ENCODE data around the gene PHYHD1. TPM values are rescaled to one million over a fixed set of nuclear protein-coding genes. Genes with fewer than 3 reads are reported as not detected.
A peak's percentile ranks its signal among the peaks of the same experiment; 100 is the strongest.

The PHYHD1 gene
- total and polyA plus RNA-seq, 2 of the 4 experiments (the other 2 are of a cell fraction), result 2.2 to 8.4 TPM

DNA sequence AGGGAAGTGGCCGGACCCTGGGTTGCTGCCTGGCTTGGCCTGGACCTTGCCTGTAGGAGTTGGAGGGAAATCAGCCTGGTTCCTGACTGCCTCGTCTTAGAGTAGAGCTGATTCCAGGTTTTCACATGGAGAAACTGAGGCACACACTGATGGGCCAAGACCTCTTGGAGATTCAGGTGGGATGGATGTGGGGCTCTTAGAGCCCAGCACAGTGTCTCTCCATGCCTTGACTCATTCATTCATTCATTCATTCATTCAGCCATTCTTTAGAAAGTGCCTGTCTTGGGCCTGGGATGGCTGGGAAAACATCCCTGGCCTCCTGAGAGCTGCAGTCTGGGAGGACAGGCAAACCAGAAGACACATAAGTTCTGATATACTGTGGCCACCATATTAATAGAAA, 36.6 kb upstream of the PHYHD1 start:
- H3K4me3 ChIP-seq (ENCODE audit: insufficient read depth, low read depth, low read length), result no peak overlapping the region

More for the DNA sequence above, 36.6 kb upstream of the PHYHD1 start:
- intact Hi-C loops (cut with micrococcal nuclease), result loop anchor here (5.0 kb wide), 1 partner anchor 63 kb away; the partner anchor contains the start of genes DOLK and NUP188
- Histone ChIP-seq H3K36me3 (ENCODE audit: control insufficient read depth, insufficient read depth, low read length) (peaks cover 32% of the 10 kb centered on the region), H2AFZ (replicated peaks; ENCODE audit: low read length, poor library complexity) (no peak overlapping the region), H4K91ac (ENCODE audit: insufficient read depth, low read depth, low read length) (no peak overlapping the region), H3K4me1 (ENCODE audit: control insufficient read depth, insufficient read depth, low read length) (peaks cover 19% of the 10 kb centered on the region), H2AK5ac (ENCODE audit: low read depth, low read length) (no peak overlapping the region), H3K14ac (replicated peaks; ENCODE audit: low read depth, low read length) (no peak overlapping the region), H2BK120ac (ENCODE audit: low read depth, low read length) (no peak overlapping the region), H3K23ac (ENCODE audit: low read depth, low read length) (peak overlapping the region; percentile 23; the same call in 1 of the 2 replicates), H2BK5ac (ENCODE audit: low read depth, low read length, poor library complexity, severe bottlenecking) (no peak overlapping the region), H3K9me1 (ENCODE audit: insufficient read depth, low read length) (peaks cover 33% of the 10 kb centered on the region), H3K4me2 (ENCODE audit: low read depth, low read length) (no peak overlapping the region), H2BK20ac (ENCODE audit: low read depth, low read length) (no peak overlapping the region), H2BK15ac (ENCODE audit: low read depth, low read length) (no peak overlapping the region), H2AK9ac (replicated peaks; ENCODE audit: low read depth, low read length, poor library complexity) (peak overlapping the region; percentile 67), H3K4ac (ENCODE audit: low read depth, low read length) (peak overlapping the region; percentile 61), H3K9ac (ENCODE audit: low read depth, low read length) (no peak overlapping the region), H4K5ac (ENCODE audit: low read depth, low read length) (no peak overlapping the region), H3K18ac (ENCODE audit: low read depth, low read length) (no peak overlapping the region), H3K79me1 (ENCODE audit: low read depth in 1 of 2, low read length in 2 of 2) (peaks cover 27 to 84% of the 10 kb centered on the region in 2 experiments), H3K56ac (ENCODE audit: extremely low read depth, insufficient read depth, low read length) (no peak overlapping the region), H3K27me3 (ENCODE audit: control insufficient read depth, insufficient read depth, low read length) (no peaks in the 10 kb centered on the region), H3K9me3 (ENCODE audit: control insufficient read depth, insufficient read depth, low read length) (no peaks in the 10 kb centered on the region), H4K20me1 (ENCODE audit: insufficient read depth, low read length) (peaks cover 43% of the 10 kb centered on the region), H3K27ac (ENCODE audit: insufficient read depth, low read length) (no peak overlapping the region), H4K8ac (ENCODE audit: low read depth in 2 of 2, low read length in 2 of 2) (no peak overlapping the region)
- DNase-seq (no peak), ATAC-seq (ENCODE audit: low read depth) (no peak)
- TF ChIP-seq RCOR1 (IDR thresholded peaks at IDR 0.05; ENCODE audit: insufficient replicate concordance, low read length) (no peak), POLR2A (IDR thresholded peaks at IDR 0.05; ENCODE audit: low read depth, low read length) (no peak), MAZ (IDR thresholded peaks at IDR 0.05; ENCODE audit: borderline replicate concordance, low read depth, low read length) (no peak), MAFK (IDR thresholded peaks at IDR 0.05; ENCODE audit: low read depth, low read length) (no peak), SMC3 (IDR thresholded peaks at IDR 0.05; ENCODE audit: low read depth, low read length) (no peak), FOS (IDR thresholded peaks at IDR 0.05; ENCODE audit: low read depth, low read length) (no peak), CEBPB (IDR thresholded peaks at IDR 0.05; ENCODE audit: low read depth, low read length) (no peak), RAD21 (IDR thresholded peaks at IDR 0.05; ENCODE audit: low read length) (no peak), MXI1 (IDR thresholded peaks at IDR 0.05; ENCODE audit: borderline replicate concordance, low read depth, low read length) (no peak), NFE2L2 (IDR thresholded peaks at IDR 0.05; ENCODE audit: low read depth, low read length) (no peak), RFX5 (IDR thresholded peaks at IDR 0.05; ENCODE audit: low read depth, low read length) (no peak), BHLHE40 (IDR thresholded peaks at IDR 0.05; ENCODE audit: low read depth, low read length) (no peak)
- TF ChIP-seq, protein P1, sequence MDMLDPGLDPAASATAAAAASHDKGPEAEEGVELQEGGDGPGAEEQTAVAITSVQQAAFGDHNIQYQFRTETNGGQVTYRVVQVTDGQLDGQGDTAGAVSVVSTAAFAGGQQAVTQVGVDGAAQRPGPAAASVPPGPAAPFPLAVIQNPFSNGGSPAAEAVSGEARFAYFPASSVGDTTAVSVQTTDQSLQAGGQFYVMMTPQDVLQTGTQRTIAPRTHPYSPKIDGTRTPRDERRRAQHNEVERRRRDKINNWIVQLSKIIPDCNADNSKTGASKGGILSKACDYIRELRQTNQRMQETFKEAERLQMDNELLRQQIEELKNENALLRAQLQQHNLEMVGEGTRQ (IDR thresholded peaks at IDR 0.05; ENCODE audit: low read depth, low read length), result no peak
- TF ChIP-seq, protein P2, sequence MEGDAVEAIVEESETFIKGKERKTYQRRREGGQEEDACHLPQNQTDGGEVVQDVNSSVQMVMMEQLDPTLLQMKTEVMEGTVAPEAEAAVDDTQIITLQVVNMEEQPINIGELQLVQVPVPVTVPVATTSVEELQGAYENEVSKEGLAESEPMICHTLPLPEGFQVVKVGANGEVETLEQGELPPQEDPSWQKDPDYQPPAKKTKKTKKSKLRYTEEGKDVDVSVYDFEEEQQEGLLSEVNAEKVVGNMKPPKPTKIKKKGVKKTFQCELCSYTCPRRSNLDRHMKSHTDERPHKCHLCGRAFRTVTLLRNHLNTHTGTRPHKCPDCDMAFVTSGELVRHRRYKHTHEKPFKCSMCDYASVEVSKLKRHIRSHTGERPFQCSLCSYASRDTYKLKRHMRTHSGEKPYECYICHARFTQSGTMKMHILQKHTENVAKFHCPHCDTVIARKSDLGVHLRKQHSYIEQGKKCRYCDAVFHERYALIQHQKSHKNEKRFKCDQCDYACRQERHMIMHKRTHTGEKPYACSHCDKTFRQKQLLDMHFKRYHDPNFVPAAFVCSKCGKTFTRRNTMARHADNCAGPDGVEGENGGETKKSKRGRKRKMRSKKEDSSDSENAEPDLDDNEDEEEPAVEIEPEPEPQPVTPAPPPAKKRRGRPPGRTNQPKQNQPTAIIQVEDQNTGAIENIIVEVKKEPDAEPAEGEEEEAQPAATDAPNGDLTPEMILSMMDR (conservative IDR thresholded peaks at IDR 0.05; ENCODE audit: low read depth, low read length), result no peak
- TF ChIP-seq, protein P3, sequence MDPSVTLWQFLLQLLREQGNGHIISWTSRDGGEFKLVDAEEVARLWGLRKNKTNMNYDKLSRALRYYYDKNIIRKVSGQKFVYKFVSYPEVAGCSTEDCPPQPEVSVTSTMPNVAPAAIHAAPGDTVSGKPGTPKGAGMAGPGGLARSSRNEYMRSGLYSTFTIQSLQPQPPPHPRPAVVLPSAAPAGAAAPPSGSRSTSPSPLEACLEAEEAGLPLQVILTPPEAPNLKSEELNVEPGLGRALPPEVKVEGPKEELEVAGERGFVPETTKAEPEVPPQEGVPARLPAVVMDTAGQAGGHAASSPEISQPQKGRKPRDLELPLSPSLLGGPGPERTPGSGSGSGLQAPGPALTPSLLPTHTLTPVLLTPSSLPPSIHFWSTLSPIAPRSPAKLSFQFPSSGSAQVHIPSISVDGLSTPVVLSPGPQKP (IDR thresholded peaks at IDR 0.05; ENCODE audit: borderline replicate concordance, low read depth, low read length), result no peak
- ChIA-PET POLR2A (ENCODE audit: unreplicated experiment) (no interaction called here), CTCF (no interaction called here)
- no TSS peak for BruUV-seq (replicated peaks)
- in situ Hi-C loops (cut with MboI; ENCODE audit: low sequenced_read_pairs), result no loop called here
- dilution Hi-C loops (cut with HindIII; ENCODE audit: low sequenced_read_pairs, unreplicated experiment), result no loop called here
- 86% methylated on average over 1 of the region's 2 CpGs; no CpG with 5 or more reads in 1 of the 2 experiments for WGBS, 2 experiments (ENCODE audit: extremely low coverage in 2 of 2, insufficient read length in 1 of 2)
